K562 treated with DMSO at 1 percent for 24 hours (cell line): ENCODE data around the gene MROH2B. TPM values are rescaled to one million over a fixed set of nuclear protein-coding genes. Genes with fewer than 3 reads are reported as not detected.

Experiments used
- total RNA-seq: library from RNA; unstranded; fragments of 300-600 nt; gene quantifications from 2 replicates; pipeline ENCODE4 v1.2.3, GENCODE V29; 2022; ENCODE audit warnings: low read depth; ENCODE audit not compliant: insufficient read depth

MROH2B gene
- total RNA-seq: not detected in 2 replicates

GRCh38 chr5:41071242-41071641, at the start of gene MROH2B:
MROH2B (minus strand) TSS chr5:41071342; CDS start chr5:41070852, 490 bp downstream.

Other genes starting within 250 kb of the MROH2B start
- 2,034 and 2,122 TPM in 2 replicates for gene RPL37, start 236.1 kb downstream of the MROH2B start, total RNA-seq
- 4.7 TPM in 2 replicates for gene CARD6, start 230.0 kb downstream of the MROH2B start, total RNA-seq
- gene C7, start 161.8 kb downstream of the MROH2B start, total RNA-seq: not detected in 2 replicates
- gene C6, start 142.2 kb upstream of the MROH2B start, total RNA-seq: not detected in 2 replicates